Right atrium auricular region (tissue), 2 donors: ENCODE data around the gene SECISBP2. TPM values are rescaled to one million over a fixed set of nuclear protein-coding genes. Genes with fewer than 3 reads are reported as not detected.
"Not testable (repeated sequence)": the region's sequence is repeated elsewhere in the genome, so short reads cannot be mapped to it uniquely, and the experiment has no call there.

Experiments used
- DNase-seq: peaks from one replicate; pipeline ENCODE4 v3.0.0-alpha.2; 2019; ENCODE audit warnings: low spot score
- H3K27ac ChIP-seq, 2 donors: fragments of 200-600 bp; sonication (generic); 1 replicate in 1 of 2; 2 replicates in 1 of 2; pipeline ENCODE4 v1.5.1; 2016 to 2019
- H3K27me3 ChIP-seq, 2 donors: fragments of 200-600 bp; sonication (generic); one replicate each; pipeline versions ENCODE4 v1.5.1 to v1.6.0; 2017 to 2019
- H3K36me3 ChIP-seq: fragments of 200-600 bp; sonication (generic); one replicate; pipeline ENCODE4 v1.5.1; 2016
- H3K4me1 ChIP-seq, 2 donors: fragments of 200-600 bp; sonication (generic); one replicate each; pipeline versions ENCODE4 v1.5.1 to v1.6.0; 2017 to 2019
- H3K4me3 ChIP-seq, 2 donors: fragments of 200-600 bp; sonication (generic); 1 replicate in 1 of 2; 2 replicates in 1 of 2; pipeline ENCODE4 v1.5.1; 2017 to 2019; ENCODE audit warnings: mild to moderate bottlenecking in 1 of 2, moderate library complexity in 1 of 2
- H3K9me3 ChIP-seq, 2 donors: fragments of 200-600 bp; sonication (generic); one replicate each; pipeline ENCODE4 v1.5.1; 2019
- CTCF ChIP-seq, 2 donors: fragments of 200-600 bp; sonication (generic); IDR thresholded peaks; one replicate each; pipeline ENCODE4 v1.5.1; 2019; ENCODE audit warnings: antibody characterized with exemption in 2 of 2
- total RNA-seq, 2 donors: library from RNA; depleted of rRNA; stranded (reverse); fragments of >200 nt; gene quantifications; one replicate each; pipeline ENCODE4 v1.1.0, GENCODE V29; 2016

The SECISBP2 gene
- total RNA-seq = 10 to 100 TPM; 15.0 to 19.9 TPM

GRCh38 chr9:89318123-89319014 lies at the start of gene SECISBP2:
TSS of gene SECISBP2 (plus strand) at chr9:89318500. CDS start at chr9:89318577, 77 bp downstream.
- H3K9me3 ChIP-seq = no peaks in the 10 kb centered on the region
- peaks cover 0 to 32% of the 10 kb centered on the region in 2 donors for H3K4me1 ChIP-seq
- H3K4me3 ChIP-seq = peak within 1 kb of the TSS; percentile 78 to 83
- no peaks in the 10 kb centered on the region for H3K27me3 ChIP-seq
- TF ChIP-seq CTCF (IDR thresholded peaks at IDR 0.05) = peak in 1 of 2 donors; percentile 79
- H3K36me3 ChIP-seq = no peaks in the 10 kb centered on the region
- peak within 1 kb of the TSS; percentile 99 to 100 for H3K27ac ChIP-seq
- DNase-seq = peak; percentile 97

- DNase-seq = no peak
- H3K4me3 ChIP-seq = no peak overlapping the region
- H3K36me3 ChIP-seq = no peaks in the 10 kb centered on the region
- no peaks in the 10 kb centered on the region for H3K4me1 ChIP-seq
- no peak overlapping the region for H3K27ac ChIP-seq
- H3K9me3 ChIP-seq = peaks cover 7 to 32% of the 10 kb centered on the region in 2 donors
- H3K27me3 ChIP-seq = no peaks in the 10 kb centered on the region
- TF ChIP-seq CTCF (IDR thresholded peaks at IDR 0.05) = no peak
Observed at GRCh38 chr9:89273528-89274279, 44.6 kb upstream of the SECISBP2 start.

GRCh38 chr9:89274838-89275237 lies 43.5 kb upstream of the SECISBP2 start:
- Histone ChIP-seq H3K36me3 (no peaks in the 10 kb centered on the region), H3K4me1 (no peaks in the 10 kb centered on the region), H3K4me3 (no peak overlapping the region), H3K9me3 (peaks cover 7 to 32% of the 10 kb centered on the region in 2 donors), H3K27me3 (no peaks in the 10 kb centered on the region), H3K27ac (no peak overlapping the region)
- no peak for DNase-seq
- no peak for TF ChIP-seq CTCF (IDR thresholded peaks at IDR 0.05)

GRCh38 chr9:89276040-89276439 lies 42.3 kb upstream of the SECISBP2 start:
- not testable (repeated sequence) for H3K4me3 ChIP-seq, DNase-seq, H3K36me3 ChIP-seq, H3K27ac ChIP-seq, H3K27me3 ChIP-seq, H3K4me1 ChIP-seq
- peaks cover 7 to 32% of the 10 kb centered on the region in 2 donors for H3K9me3 ChIP-seq

- Histone ChIP-seq H3K27me3 (no peaks in the 10 kb centered on the region), H3K36me3 (no peaks in the 10 kb centered on the region), H3K9me3 (peaks cover 7 to 32% of the 10 kb centered on the region in 2 donors), H3K4me3 (no peak overlapping the region), H3K4me1 (peaks cover 0 to 6% of the 10 kb centered on the region in 2 donors), H3K27ac (no peak overlapping the region)
- TF ChIP-seq CTCF (IDR thresholded peaks at IDR 0.05) = no peak
- DNase-seq = no peak
Observed at GRCh38 chr9:89277043-89277442, 41.3 kb upstream of the SECISBP2 start.

- TF ChIP-seq CTCF (IDR thresholded peaks at IDR 0.05) = no peak
Observed at GRCh38 chr9:89277454-89277853, 40.8 kb upstream of the SECISBP2 start.

More at GRCh38 chr9:89277454-89277853, 40.8 kb upstream of the SECISBP2 start:
- Histone ChIP-seq H3K36me3 (no peaks in the 10 kb centered on the region), H3K4me3 (no peak overlapping the region), H3K27ac (no peak overlapping the region), H3K27me3 (no peaks in the 10 kb centered on the region), H3K9me3 (peaks cover 7 to 28% of the 10 kb centered on the region in 2 donors), H3K4me1 (peaks cover 0 to 10% of the 10 kb centered on the region in 2 donors)
- DNase-seq = no peak
